Measurements from ENCODE around the gene ADAT2. TPM values are rescaled to one million over a fixed set of nuclear protein-coding genes. Genes with fewer than 3 reads are reported as not detected.

The ADAT2 gene
- total RNA-seq, 1 donor from 2014 or later = 1.9 TPM

DNA sequence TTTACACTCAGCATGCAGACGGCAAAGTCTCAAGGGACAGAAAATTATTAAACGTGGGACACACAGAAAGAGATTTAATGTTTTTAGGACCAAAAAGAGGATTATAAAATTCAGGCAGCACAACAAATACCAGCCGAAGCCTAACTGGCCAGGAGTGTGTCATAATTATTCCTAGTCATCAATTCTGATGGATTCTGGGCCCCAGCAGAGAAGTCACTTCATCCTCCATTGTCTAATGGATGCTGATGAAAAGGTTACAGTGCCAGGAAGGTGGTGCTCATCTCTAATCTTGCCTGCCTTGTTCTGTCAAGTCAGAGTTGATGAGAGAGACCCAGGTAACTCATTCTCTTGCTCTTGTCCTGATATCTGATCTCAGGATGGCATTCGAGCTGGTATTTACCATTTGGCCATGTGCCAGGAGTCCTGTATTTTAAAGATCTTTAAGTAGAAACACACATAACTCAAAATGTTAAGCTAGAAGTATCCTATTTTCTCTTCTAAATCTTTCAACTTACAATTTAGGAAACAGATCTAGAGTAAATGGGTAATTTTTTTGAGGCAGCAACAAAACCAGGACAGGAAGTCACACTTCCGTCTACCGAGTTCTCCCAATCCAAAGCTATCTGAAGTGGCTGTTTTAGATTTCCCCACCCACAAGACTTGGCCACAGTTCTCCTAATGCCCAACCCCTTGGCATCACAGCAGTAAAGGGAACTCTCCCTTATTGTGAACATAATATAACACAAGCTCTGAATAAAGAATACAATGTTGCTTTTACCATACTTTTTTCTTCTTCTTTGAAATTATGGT is 50.0 kb downstream of the ADAT2 start:
- no peak for DNase-seq
- intact Hi-C loops (cut with micrococcal nuclease) = no loop called here
- ATAC-seq = peak; percentile 77

DNA sequence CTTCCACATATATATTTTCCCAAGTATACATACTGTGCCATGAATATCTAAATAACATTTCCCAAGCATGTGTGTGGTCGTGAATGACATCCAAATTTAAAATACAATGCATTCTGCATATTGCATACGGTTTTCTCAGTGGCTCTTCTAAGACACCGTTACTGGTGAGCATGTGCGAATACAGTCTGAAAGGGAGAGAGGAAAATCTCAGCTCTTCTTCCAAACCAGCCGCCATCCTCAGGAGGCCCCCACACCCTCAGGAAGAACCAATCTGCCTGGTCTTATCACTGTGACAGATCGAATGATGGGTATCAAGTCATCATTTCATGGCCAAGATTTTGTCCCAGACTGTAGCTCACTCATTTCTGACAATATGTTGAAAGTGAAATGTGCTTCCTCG is 50.7 kb downstream of the ADAT2 start:
- intact Hi-C loops (cut with micrococcal nuclease) = no loop called here
- DNase-seq = no peak
- no peak for ATAC-seq

DNA sequence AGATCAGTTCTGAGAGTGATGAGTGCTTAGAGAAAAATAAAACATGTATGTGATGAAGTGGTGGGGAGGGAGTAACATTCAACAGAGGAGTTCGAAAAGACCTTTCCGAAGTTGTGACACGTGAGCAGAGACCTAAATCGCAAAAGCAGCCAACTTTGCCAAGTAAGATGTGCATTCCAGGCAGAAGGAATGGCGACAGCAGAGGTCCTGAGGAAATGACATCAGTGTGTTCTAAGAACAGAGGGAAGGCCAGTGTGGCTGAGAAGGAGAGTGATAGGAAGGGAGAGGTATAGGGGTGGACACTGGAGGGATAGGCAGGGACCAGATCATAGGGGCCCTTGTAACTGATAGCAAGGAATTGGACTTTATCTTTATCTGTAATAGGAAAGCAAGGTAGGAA is 51.3 kb downstream of the ADAT2 start:
- ATAC-seq = no peak
- intact Hi-C loops (cut with micrococcal nuclease) = no loop called here
- DNase-seq = no peak

DNA sequence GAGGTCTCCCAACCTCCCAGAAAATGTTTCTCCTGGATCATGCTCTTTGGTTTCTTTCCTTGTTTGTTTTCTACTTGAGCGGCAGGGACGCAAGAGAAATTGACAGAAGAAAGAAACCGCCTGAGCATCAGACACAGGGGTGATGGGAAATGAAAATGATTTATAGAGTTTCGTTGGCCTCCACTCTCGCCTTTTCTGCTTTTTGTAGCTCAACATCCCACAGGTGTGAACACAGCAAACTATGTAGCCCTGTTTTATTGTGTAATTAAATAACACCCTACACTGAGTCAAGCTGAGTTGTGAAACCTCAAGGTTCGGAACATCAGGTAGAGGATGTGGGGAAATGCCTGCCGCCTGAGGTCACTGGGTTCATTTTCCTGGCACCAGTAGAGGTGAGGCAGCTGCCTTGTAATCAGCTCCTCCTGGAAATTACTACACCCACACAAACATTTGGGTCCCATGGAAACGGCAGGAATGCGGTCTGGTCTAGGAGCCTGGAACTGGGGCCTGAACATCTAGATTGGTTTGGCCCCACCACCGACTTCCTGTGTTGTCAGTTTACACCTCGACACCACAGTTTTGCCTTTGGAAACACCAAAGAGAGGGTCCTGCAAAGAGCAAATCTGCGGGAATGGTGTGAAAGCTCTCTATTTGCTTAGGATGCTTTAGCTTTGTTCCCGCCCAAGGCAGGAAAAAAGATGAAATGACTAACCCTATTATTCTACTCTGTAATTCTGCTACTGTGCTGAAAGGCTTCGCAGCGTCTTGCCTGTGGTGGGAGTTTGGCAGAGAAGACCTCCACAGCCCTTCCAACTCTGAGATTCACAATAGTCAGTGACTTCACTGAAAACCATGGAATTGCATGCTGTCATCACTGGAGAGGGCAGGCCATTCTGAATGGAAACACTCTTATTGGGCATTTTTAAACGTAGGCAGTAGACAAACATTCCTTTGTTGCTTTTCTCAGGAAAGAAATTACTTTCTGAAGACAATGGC is 53.0 kb downstream of the ADAT2 start:
- DNase-seq = no peak
- intact Hi-C loops (cut with micrococcal nuclease) = no loop called here
- peak; percentile 78 for ATAC-seq

DNA sequence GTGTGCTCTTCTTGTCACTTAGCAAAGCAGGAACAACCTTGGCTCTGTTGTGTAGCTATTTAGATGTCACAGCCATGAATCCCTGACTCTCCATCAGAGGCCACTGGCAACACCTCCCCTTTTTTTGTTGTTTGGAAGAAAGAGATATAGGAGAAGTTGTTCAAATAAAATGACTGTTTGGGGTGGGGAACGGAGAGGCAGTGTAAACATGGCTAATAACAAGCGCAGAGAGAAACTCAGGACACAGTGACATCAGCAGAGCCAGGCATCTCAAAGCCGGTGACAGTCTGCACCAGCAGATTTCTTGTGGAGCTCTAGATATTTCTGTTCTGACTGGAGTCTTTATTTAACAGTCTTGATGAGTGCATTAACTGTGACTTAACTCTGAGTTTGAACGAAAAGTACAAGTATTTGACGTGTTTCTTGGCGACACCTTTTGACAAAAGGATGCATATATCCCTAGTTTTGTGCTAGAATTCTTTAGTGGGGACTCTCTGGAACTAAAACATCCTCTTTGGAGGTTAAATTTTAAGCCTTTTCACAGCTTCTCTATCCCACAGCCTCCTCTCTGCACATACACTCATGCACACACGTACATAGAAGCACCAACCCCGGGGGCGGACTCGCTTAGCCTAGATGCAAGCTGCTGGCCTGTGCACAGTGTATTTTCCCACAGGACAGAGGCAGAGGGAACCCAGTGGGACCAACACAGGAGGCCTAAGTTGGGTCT is 53.8 kb downstream of the ADAT2 start:
- intact Hi-C loops (cut with micrococcal nuclease) = no loop called here
- no peak for ATAC-seq
- no peak for DNase-seq

DNA sequence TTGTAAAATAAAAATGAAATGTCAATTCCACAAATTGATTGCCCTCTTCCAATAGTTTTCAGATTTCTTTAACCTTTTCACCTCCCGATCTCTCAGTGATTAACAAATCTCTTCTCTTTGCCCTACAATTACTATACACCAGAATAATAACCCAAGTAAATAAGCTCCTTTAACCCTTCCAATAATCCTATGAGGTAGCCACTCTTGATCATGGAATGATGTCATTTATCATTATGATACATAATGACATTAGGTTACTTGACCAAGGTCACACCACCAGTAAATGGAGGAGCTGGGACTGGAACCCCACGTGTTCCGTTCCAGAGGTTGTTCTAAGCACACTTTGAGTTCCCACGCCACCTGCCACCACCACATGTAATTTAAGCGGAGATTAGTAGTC is 54.8 kb downstream of the ADAT2 start:
- no peak for ATAC-seq
- intact Hi-C loops (cut with micrococcal nuclease) = no loop called here
- no peak for DNase-seq

DNA sequence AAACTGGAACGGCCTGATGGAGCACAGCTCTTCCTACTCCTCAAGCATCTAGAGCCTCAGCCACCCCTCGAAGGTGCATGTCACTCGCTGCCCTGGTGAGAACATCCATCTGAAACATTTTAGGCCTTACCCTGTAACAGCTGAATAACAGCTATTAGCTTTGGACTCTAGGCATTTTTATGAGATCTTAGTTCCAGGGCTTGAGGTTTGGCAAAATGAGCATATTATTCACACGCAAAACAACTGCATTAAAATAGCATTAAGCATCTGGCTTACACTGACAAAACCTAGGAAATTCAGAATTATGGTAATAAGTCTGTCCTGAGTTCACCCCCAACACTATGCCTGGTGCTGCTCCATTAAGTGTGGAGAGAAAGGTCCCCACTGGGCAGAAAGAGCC is 56.1 kb downstream of the ADAT2 start:
- intact Hi-C loops (cut with micrococcal nuclease) = no loop called here
- DNase-seq (no peak), ATAC-seq (no peak)

DNA sequence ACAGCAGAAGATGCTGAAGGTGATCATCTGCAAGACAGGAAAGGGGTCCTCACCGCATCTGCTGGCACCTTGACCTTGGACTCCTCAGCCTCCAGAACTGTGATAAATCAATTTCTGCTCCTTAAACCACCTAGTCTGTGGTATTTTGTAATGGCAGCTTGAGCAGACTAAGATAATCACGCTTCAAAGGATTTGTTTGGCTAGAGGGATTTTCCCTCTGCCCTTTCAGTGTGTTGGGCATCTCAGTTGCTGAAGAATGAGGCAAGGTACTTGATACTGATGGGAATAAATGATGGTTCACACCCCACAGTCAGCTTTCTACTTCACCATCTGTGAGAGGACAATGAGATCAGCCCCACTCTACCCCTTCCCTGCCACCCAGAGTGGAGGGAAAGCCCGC is 60.2 kb downstream of the ADAT2 start:
- intact Hi-C loops (cut with micrococcal nuclease) = no loop called here
- no peak for DNase-seq
- no peak for ATAC-seq

DNA sequence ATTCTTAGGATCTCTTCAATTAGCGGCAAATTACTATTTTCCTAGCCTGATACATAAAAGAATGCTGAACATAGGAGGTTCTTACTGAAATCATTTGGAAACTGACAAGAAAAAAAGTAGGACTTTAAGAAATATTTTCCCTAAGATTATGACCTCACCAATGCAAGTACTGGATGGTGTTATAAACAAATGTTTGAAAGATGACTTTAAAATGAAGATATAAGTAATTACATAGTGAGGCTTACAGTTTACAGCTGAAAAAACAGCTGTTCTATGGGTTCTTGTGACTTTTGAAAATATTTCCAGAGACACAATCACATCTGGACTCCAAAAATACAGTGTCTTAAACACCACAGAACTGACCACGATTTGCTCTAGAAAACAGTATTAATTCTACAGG is 64.9 kb downstream of the ADAT2 start:
- ATAC-seq (no peak), DNase-seq (no peak)
- intact Hi-C loops (cut with micrococcal nuclease) = no loop called here

DNA sequence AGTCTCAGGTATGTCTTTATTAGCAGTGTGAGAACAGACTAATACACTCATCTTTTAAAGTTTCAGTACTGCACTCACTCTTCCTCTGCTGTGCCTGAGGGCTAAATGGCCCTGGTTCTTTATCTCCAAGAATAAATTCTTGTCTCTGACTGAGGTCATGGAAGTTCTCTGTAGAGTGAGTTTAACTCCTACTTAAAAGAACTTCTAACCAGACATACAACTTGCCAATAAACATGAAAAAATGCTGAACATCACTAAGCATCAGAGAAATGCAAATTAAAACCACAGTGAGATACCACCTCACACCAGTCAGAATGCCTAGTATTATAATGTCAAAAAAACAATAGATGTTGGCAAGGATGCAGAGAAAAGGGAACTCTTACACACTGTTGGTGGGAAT is 73.6 kb downstream of the ADAT2 start:
- intact Hi-C loops (cut with micrococcal nuclease) = no loop called here
- DNase-seq (no peak), ATAC-seq (no peak)

DNA sequence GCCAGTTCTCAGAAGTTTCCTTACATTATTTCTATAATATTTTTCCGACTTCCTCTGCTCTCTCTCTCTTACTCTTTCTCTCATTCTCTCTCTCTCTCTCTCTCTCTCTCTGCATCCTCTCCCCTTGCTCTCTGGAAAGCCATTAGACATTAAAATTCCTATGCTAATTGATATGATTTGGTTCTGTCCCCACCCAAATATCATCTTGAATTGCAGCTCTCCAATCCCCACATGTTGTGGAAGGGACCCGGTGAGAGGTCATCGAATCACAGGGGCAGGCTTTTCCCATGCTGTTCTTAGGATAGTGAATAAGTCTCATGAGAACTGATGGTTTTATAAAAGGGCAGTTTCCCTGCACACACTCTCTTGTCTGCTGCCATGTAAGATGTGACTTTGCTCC is 74.1 kb downstream of the ADAT2 start:
- no peak for ATAC-seq
- intact Hi-C loops (cut with micrococcal nuclease) = no loop called here
- DNase-seq = no peak

DNA sequence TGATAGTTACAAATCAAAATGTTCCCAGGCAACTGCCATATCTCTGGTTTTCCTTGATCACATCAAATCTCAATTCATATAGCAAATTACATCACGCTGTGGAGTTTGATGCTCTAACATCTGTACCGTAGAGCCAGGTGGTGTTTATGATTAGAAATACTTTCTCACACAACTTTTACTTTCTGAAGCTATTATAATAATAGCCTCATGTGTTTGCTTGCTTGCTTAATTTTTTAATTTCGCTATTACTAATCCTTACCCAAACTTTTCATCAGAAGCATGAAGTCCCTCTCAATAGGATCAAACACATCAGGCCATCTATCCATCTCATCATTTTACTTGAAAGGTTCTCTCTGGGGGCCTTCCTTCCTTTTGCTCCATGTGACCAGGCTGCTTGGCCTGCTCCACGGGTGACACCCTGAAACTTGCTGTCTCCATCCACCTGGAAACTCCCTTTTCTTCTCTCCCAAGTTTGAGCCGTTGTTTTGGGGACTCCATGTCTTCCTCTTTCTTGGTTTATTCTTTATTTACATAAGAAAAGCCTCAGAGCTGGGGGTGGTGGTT is 75.4 kb downstream of the ADAT2 start:
- no peak for DNase-seq
- no peak for ATAC-seq
- intact Hi-C loops (cut with micrococcal nuclease) = no loop called here

DNA sequence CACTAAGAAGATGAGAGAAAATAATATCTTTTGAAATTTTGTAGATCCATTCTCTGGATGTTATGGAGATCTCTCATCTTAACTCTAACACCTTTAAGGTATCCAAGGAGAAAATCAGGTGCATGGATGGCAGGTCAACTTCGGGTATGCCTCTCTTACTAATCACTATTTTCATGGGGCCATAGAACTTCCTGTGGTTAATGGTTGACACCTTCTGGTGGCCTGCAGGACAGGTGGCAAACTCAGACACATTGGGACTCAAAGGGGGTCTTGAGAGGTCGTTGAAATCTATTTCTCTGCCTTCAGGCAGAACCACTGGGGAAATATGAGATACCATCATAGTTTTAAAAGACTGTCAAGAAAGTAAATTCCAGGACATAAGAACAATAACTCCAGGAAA is 76.5 kb downstream of the ADAT2 start:
- DNase-seq = no peak
- intact Hi-C loops (cut with micrococcal nuclease) = no loop called here
- no peak for ATAC-seq

Other genes starting within 250 kb of the ADAT2 start
- gene PEX3, start 110 bp upstream of the ADAT2 start, total RNA-seq = 21.7 TPM
- gene FUCA2, start 61.0 kb upstream of the ADAT2 start, total RNA-seq = 35.0 TPM
- 88.1 TPM for gene PHACTR2, start 227.3 kb upstream of the ADAT2 start, total RNA-seq

All from left ventricle myocardium superior (tissue), 1 donor.